A673 (cell line): ENCODE data around the gene MYOZ1.

Source experiments
- CTCF ChIP-seq: fragments of 300-800, 200-600 bp; sonication (generic); conservative IDR thresholded peaks from 2 replicates; pipeline ENCODE4 v1.5.1; 2017; ENCODE audit warnings: low read depth, mild to moderate bottlenecking, antibody characterized with exemption, low read length, moderate library complexity, mixed read lengths
- EZH2 ChIP-seq: fragments of 200-600 bp; sonication (generic); IDR thresholded peaks from 2 replicates; pipeline ENCODE4 v1.6.1; 2017; ENCODE audit warnings: borderline replicate concordance, low read depth, mild to moderate bottlenecking, mixed read lengths, antibody characterized with exemption, low read length; ENCODE audit not compliant: poor library complexity, severe bottlenecking

- TF ChIP-seq CTCF (no peak), EZH2 (no peak)
Measured at GRCh38 chr10:73641328-73642060, at the start of gene MYOZ1.
